Measurements from ENCODE around the gene DENND6B.

DENND6B gene

DNA sequence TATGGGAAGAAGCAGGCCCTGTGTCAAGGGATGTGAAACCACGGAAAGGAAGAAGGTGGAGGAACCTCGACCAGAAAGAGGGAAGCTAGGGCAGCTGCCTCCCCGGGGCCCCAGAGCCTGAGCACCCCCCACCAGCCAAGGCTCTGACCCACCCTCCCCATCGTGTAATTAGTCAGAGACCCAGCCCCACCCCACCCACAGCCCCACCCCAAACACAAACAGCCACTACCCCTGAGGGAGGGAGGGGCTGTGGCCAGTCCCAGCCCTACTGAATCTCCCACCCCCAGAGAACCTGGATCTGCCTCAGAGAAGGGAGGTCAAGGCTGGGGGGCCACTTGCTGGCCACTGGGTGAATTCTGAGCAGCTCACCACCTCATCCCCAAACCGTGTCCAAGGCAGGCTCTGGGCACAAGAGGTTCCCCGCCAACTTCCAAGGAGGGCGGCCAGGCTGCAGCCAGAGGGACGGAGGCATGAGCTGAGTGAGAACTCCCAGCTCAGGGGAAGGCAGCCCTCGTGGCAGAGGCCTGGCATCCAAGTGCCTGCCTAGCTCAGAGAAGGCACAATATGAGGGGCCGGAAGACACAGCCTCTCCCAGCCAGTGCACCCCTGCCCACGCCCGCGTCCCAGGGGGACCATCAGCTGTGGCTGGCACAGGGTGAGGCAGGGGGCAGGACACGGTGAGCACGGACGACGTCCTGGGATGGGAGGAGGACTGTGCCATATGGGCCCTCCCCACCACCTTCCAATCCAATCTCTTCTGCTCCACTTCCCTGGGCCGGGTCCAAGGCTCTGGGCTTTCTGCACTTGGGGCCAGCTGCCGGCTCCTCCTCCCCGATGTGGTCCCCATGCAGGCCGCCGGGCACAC lies 22.1 kb downstream of the DENND6B start:
- DNase-seq (ENCODE audit: low spot score), result peak; percentile 64

GRCh38 chr22:50303848-50304527 lies 22.8 kb downstream of the DENND6B start:
- DNase-seq (ENCODE audit: low spot score), result peak; percentile 66

DNA sequence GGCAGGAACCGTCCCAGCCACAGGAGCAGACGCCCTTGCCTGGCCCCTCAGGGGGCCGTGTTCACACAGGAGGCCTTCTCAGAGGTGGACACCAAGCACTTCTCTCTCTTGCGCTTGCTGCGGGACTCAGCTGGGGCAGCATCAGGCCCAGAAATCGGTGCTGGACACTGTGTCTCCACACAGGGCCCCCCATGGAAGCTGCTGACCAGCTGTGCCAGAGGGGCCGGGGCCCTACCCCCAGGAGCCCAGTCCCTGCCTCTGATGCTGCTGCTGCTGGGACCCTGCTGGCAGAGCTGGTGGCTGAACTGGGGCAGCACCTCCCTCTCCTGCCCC lies 23.3 kb downstream of the DENND6B start:
- no peak for DNase-seq (ENCODE audit: low spot score)

GRCh38 chr22:50302564-50302963 lies 24.2 kb downstream of the DENND6B start:
- no peak for DNase-seq (ENCODE audit: low spot score)

DNA sequence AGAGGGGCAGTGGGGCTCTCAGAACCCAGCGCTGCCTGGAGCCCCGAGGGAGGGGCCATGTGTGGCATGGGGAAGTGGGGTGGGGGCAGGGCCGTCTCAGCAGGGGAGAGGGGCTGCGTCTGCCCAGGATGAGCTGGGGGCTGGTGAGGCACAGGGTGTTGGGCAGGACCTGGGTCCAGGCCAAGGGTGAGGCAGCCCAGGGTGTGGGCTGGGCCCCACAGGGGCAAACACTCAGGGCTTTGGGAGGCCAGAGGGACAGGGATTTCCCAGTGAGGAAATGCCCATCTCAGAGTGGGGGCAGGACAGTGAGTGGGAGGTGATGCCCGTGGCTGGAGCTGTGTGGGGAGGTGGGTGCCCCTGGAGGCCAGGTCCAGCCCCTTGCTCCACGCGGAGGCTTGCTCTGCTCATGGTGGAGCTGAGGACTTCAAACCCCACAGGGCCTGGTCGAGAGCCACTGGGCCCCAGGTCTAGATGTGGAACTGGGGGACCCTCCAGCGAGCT lies 24.7 kb downstream of the DENND6B start:
- DNase-seq (ENCODE audit: low spot score), result no peak

GRCh38 chr22:50301581-50301991 lies 25.2 kb downstream of the DENND6B start:
- no peak for DNase-seq (ENCODE audit: low spot score)

GRCh38 chr22:50300620-50301257 lies 26.1 kb downstream of the DENND6B start:
- no peak for DNase-seq (ENCODE audit: low spot score)

DNA sequence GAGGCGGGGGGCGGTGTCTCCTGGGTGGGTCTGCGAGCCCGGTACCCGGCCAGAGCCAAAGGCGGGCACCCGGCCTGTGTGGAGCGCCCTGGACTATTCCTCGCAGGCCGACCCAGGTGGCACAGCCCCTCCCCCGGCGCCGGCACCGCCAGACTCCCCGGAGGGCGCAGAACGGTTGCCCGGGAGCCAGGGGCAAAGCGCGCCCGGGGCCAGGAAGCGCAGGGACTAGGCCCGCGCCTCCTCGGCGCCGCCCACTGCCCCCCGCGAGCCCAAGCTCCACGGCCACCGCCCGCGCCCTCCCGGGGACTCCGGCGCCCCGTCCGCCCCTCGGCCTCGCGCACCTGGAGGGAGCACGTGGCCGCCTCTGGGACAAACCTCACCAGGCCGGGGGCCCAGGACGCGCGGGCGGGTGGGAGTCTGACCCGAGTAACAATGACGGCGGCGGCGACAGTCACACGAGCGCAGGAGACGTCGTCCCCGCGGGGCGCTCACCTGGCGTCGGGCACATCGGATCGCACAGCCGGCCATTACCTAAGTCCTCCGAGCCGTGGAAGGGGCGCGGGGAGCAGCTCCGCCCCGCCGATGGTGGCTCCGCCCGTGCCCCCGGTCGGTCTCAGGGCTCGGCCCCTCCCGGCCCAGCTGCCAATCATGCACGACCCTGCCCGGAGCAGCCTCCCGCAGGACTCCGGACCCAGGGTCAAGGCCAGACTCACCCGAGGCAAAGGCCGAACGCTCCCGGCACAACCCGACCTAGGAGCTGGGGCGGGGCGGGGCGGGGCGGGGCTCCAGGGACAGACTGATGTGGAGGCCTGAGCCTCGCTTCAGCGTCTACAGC lies 26.8 kb downstream of the DENND6B start:
- no peak for DNase-seq (ENCODE audit: low spot score)

DNA sequence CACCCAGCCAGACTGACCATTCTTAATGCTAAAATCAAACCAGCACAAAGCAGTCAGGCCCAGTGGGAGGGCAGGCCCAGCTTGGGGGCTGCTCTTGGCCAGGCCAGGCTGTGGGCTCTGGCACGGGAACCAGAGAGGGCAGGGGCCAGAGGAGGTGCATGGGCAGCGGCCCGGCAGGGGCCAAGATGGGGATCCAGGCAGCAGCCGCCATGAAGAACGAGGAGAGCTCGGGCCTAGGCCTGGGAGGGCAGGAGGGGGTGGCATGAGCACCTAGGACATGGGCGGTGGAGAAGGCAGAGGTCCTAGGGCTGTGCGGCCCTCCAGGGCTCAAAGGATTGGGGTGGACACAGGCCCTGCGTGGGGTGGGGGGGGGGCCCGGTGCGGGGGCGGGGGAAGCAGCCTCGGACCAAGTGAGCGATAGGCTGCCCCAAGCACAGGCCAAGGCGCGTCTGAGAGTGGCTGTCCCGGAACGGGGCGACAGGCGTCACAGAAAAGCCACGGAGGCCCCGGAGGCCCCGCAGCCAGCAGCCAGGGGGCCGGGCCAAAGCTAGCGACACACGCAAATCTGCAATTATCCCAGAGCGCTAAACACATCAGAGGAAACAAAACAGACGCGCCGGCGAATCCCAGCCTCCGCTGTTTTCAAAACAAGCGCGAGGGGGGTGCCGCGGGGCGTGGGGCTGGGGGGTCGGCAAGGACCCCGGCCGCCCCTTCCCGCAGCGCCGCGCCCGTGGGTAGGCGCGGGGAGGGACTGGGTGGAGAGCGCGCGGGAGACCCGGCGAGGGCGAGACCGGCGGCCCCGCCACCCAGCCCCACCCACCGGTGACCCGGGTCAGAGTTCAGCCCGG lies 27.7 kb downstream of the DENND6B start:
- DNase-seq (ENCODE audit: low spot score), result peak; percentile 17

GRCh38 chr22:50298266-50298637 lies 28.6 kb downstream of the DENND6B start:
- no peak for DNase-seq (ENCODE audit: low spot score)

GRCh38 chr22:50297510-50298265 lies 29.1 kb downstream of the DENND6B start:
- DNase-seq (ENCODE audit: low spot score), result no peak

- no peak for DNase-seq (ENCODE audit: low spot score)
Observed at GRCh38 chr22:50296658-50297490, 29.9 kb downstream of the DENND6B start.

DNA sequence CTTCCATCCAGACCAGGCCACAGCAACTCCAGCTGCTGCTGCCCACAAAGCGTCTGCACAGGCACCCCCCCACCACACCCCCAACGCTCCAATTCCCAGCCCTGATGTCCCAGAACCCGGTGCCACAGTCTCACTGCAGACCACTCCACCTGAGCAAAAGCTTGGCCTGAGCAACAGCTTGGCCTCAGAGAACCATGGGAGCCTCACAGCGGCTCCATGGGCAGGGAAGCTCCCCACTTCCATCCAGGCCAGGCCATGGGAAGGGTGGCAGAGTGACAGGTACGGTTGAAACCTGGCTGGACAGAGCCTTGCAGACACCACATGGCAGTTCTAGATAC lies 32.5 kb downstream of the DENND6B start:
- no peak for DNase-seq (ENCODE audit: low spot score)

- no peak for DNase-seq (ENCODE audit: low spot score)
Observed at GRCh38 chr22:50293441-50294318, 33.1 kb downstream of the DENND6B start.

GRCh38 chr22:50292643-50293440 lies 34.0 kb downstream of the DENND6B start:
- DNase-seq (ENCODE audit: low spot score), result no peak

GRCh38 chr22:50289942-50290630 lies 36.7 kb downstream of the DENND6B start:
- DNase-seq (ENCODE audit: low spot score), result no peak
